GM19397 (cell line): Measurements from ENCODE around the gene ARL8A.

ENCODE experiments used
- ATAC-seq: cut with Tn5 transposase; IDR thresholded peaks from one replicate; pipeline ENCODE4 v1.9.1; 2021; ENCODE audit warnings: mild to moderate bottlenecking, moderate library complexity; ENCODE audit not compliant: unreplicated experiment

ARL8A gene

GRCh38 chr1:202084791-202085681 lies 59.5 kb downstream of the ARL8A start:
- ATAC-seq: no peak
